Esophagus squamous epithelium (tissue), 5 donors: Measurements from ENCODE around the gene SPP1. TPM values are rescaled to one million over a fixed set of nuclear protein-coding genes. Genes with fewer than 3 reads are reported as not detected.

Experiments used
- DNase-seq: peaks from one replicate; lab custom pipeline; 2025; lab: John Stamatoyannopoulos, UW
- H3K27ac ChIP-seq, 4 donors: fragments of 200-600 bp; sonication (generic); one replicate each; pipeline ENCODE4 v1.5.1; 2016 to 2019; ENCODE audit warnings: mild to moderate bottlenecking in 1 of 4
- H3K27me3 ChIP-seq, 4 donors: fragments of 200-600 bp; sonication (generic); 1 replicate in 3 of 4; 2 replicates in 1 of 4; pipeline versions ENCODE4 v1.5.1 to v1.6.0; 2017 to 2021; ENCODE audit warnings: antibody characterized with exemption in 1 of 4
- H3K36me3 ChIP-seq, 3 donors: fragments of 200-600 bp; sonication (generic); one replicate each; pipeline ENCODE4 v1.5.1; 2016 to 2019
- H3K4me1 ChIP-seq, 3 donors: fragments of 200-600 bp; sonication (generic); one replicate each; pipeline ENCODE4 v1.5.1; 2017 to 2019
- H3K4me3 ChIP-seq, 4 donors: fragments of 200-600 bp; sonication (generic); 1 replicate in 3 of 4; 2 replicates in 1 of 4; pipeline ENCODE4 v1.5.1; 2016 to 2019; ENCODE audit warnings: mild to moderate bottlenecking in 2 of 4, moderate library complexity in 1 of 4
- H3K9me3 ChIP-seq, 3 donors: fragments of 200-600 bp; sonication (generic); one replicate each; pipeline ENCODE4 v1.5.1; 2016 to 2019
- POLR2A ChIP-seq, 4 donors: fragments of 450-650 bp; IDR thresholded peaks; one replicate each; pipeline ENCODE4 v1.6.1; 2017; ENCODE audit warnings: antibody characterized with exemption in 4 of 4, mild to moderate bottlenecking in 4 of 4, moderate library complexity in 3 of 4
- WGBS, 2 donors: methylation state at CpG; one replicate each; pipeline ENCODE4 v1.1.5; 2018; 5-methylcytosine and 5-hydroxymethylcytosine counted together
- intact Hi-C: fragments of 100-400 bp; cut with DNase I; formaldehyde crosslinking; loops from one replicate; pipeline ENCODE4 v1.15.0; 2022
- total RNA-seq, 4 donors: library from RNA; depleted of rRNA; stranded (reverse); fragments of >200 nt; gene quantifications; one replicate each; pipeline ENCODE4 v1.1.0, GENCODE V29; 2016
- TF ChIP-seq, protein P1 (sequence below), 6 experiments: fragments of 450-650 bp in 4 of 6; fragments of 200-600 bp in 2 of 6; sonication (generic) in 2 of 6; IDR thresholded peaks; one replicate each; pipeline ENCODE4 v1.5.1; 2016 to 2019; ENCODE audit warnings: antibody characterized with exemption in 6 of 6, mild to moderate bottlenecking in 4 of 6, moderate library complexity in 4 of 6
- donor health status: DM: yes; HTN: yes; CAD: no.

Gene SPP1
- total RNA-seq, 4 donors from 2014 or later = 0.15 to 4.0 (median 2.5) TPM

DNA sequence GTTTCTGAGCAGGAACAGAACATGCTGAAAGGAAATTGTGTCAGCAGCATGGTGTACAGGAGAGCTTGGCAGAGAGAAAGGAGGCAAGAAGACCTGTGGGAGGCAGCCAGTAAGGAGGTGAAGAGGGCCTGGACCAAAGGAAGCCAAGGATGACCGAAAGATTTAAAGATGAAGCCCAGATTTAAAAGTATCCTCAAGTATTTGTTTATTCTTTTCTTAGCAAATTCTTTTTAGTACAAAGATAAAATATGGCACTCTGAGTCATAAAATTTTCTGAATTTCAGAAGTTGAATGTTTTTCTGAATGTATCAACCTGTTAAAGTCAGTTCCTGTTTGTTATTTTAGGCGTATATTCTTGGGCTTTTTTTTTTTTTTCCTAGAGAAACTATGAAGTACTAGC lies 35.5 kb downstream of the SPP1 start:
- TF ChIP-seq, protein P1, sequence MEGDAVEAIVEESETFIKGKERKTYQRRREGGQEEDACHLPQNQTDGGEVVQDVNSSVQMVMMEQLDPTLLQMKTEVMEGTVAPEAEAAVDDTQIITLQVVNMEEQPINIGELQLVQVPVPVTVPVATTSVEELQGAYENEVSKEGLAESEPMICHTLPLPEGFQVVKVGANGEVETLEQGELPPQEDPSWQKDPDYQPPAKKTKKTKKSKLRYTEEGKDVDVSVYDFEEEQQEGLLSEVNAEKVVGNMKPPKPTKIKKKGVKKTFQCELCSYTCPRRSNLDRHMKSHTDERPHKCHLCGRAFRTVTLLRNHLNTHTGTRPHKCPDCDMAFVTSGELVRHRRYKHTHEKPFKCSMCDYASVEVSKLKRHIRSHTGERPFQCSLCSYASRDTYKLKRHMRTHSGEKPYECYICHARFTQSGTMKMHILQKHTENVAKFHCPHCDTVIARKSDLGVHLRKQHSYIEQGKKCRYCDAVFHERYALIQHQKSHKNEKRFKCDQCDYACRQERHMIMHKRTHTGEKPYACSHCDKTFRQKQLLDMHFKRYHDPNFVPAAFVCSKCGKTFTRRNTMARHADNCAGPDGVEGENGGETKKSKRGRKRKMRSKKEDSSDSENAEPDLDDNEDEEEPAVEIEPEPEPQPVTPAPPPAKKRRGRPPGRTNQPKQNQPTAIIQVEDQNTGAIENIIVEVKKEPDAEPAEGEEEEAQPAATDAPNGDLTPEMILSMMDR (IDR thresholded peaks at IDR 0.05) = no peak
- Histone ChIP-seq H3K36me3 (no peaks in the 10 kb centered on the region), H3K27ac (peak overlapping the region in 2 of 4 donors; percentile 1 to 4), H3K4me1 (peaks cover 5 to 79% (median 28%) of the 10 kb centered on the region in 3 donors), H3K27me3 (no peaks in the 10 kb centered on the region), H3K9me3 (no peaks in the 10 kb centered on the region), H3K4me3 (peak overlapping the region in 1 of 4 donors; percentile 9)
- intact Hi-C loops = no loop called here
- DNase-seq = no peak
- 46 to 51% methylated on average over 2 of the region's 2 CpGs for WGBS, 2 donors

DNA sequence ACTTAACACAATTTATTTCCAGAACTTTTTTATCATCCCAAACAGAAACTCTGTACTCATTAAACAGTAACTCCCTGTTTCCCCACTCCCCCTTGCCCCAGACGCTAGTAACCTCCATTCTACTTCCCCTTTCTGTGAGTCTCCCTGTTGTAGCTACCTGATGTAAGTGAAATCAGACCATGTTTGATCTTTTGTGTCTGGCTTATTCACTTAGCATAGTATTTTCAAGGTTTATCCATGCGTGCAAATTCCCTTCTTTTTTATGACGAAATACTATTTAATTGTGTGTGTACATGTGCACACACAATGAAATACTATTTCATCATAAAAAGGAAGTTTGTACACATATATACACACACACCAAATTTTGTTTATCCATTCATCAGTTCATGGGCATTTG lies 37.1 kb downstream of the SPP1 start:
- Histone ChIP-seq H3K27ac (no peak overlapping the region), H3K27me3 (no peaks in the 10 kb centered on the region), H3K36me3 (no peaks in the 10 kb centered on the region), H3K9me3 (no peaks in the 10 kb centered on the region), H3K4me1 (peaks cover 5 to 87% (median 35%) of the 10 kb centered on the region in 3 donors), H3K4me3 (no peak overlapping the region)
- 58 to 70% methylated on average over 3 of the region's 3 CpGs for WGBS, 2 donors
- TF ChIP-seq, protein P1 (IDR thresholded peaks at IDR 0.05) = no peak
- no peak for TF ChIP-seq POLR2A (IDR thresholded peaks at IDR 0.05)
- intact Hi-C loops = no loop called here
- DNase-seq = no peak

DNA sequence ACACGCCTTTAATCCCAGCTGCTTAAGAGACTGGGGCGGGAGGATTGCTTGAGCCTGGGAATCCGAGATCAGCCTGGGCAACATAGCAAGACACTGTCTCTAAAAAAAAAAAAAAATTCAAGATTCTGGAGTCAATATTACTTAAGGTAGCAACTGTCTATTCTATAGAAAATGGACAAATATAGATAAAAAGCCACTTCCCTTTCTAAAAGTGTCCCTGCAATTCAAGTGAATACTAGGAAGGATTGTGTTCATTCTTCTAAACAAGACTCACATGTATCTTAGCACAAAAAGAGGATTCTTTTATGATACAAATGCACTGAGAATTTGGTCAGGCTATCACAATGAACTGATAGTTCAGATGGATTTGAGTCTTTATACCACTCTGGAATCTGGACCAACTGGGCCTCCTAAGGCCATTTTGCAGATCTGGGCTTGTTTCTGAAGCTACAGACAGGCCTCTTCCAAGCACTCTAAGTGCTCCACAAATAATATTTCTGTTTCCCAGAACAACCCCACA lies 38.9 kb downstream of the SPP1 start:
- H3K4me3 ChIP-seq = no peak overlapping the region
- no peak for TF ChIP-seq POLR2A (IDR thresholded peaks at IDR 0.05)
- TF ChIP-seq, protein P1 (IDR thresholded peaks at IDR 0.05) = no peak
- peaks cover 5 to 93% (median 35%) of the 10 kb centered on the region in 3 donors for H3K4me1 ChIP-seq
- no peaks in the 10 kb centered on the region for H3K9me3 ChIP-seq
- WGBS, 2 donors = 64 to 65% methylated on average over 3 of the region's 3 CpGs
- H3K27me3 ChIP-seq = no peaks in the 10 kb centered on the region
- H3K27ac ChIP-seq = no peak overlapping the region
- intact Hi-C loops = no loop called here
- peaks cover 0 to 2% (median 0%) of the 10 kb centered on the region in 3 donors for H3K36me3 ChIP-seq
- DNase-seq = no peak

DNA sequence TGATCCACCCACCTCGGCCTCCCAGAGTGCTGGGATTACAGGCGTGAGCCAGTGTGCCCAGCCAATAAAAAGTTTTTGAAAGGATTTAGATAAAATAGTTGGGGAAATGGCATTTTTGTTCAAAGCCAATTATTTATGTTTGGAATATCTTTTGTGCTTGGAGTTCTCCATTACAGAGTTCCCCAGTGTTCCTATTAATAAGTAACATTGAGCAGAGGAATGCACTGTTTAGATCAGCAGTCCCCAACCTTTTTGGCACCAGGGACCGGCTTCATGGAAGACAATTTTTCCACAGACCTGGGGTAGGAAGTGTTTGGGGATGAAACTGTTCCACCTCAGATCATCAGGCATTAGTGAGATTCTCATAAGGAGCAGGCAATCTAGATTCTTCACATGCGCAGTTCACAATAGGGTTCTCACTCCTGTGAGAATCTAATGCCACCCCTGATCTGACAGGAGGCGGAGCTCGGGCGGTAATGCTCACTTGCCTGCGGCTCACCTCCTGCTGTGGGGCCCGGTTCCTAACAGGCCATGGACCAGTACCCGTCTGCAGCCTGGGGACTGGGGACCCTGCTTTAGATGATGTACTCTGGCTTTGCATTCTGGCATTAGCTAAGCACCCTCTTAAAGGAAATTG lies 40.3 kb downstream of the SPP1 start:
- Histone ChIP-seq H3K4me3 (no peak overlapping the region), H3K4me1 (peaks cover 1 to 80% (median 28%) of the 10 kb centered on the region in 3 donors), H3K27ac (peak overlapping the region in 3 of 4 donors; percentile 41 to 84 (median 80)), H3K9me3 (no peaks in the 10 kb centered on the region), H3K36me3 (peaks cover 0 to 15% (median 0%) of the 10 kb centered on the region in 3 donors), H3K27me3 (no peaks in the 10 kb centered on the region)
- DNase-seq = no peak
- intact Hi-C loops = no loop called here
- 85 to 96% methylated on average over 9 of the region's 10 CpGs for WGBS, 2 donors
- TF ChIP-seq, protein P1 (IDR thresholded peaks at IDR 0.05) = no peak
- no peak for TF ChIP-seq POLR2A (IDR thresholded peaks at IDR 0.05)

DNA sequence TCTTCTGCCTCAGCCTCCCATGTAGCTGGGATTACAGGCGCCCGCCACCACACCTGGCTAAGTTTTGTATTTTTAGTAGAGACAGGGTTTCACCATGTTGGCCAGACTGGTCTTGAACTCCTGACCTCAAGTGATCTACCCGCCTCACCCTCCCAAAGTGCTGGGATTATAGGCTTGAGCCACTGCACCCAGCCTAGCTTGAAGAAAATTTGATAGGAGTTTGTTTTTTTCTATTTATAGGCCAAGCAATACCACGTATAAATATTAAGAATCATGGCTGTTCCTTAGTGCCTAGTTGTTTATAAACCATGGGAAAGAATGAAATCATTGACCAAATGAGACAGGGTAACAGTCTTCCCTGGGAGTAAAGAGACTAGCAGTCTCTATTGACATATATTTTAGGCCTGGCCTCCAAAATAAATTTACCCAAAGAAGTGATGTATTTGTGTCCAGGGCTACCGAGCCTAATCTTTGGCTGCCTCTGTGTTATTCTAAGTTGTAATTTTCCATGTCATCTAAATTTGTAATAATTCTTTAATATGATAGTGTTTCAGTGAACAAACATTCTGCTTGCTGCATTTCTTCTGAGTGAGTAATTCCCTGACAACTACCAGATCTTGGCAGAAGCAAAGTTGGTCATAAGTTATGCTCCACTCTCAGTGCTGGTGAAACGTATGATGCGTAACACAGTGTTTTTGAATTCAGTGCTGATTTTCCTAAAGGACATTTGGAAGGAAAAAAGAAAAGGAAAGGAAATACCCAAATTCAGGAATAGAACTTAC lies 42.2 kb downstream of the SPP1 start:
- H3K4me1 ChIP-seq = peaks cover 0 to 74% (median 25%) of the 10 kb centered on the region in 3 donors
- WGBS, 2 donors = 60 to 64% methylated on average over 7 of the region's 7 CpGs
- peak overlapping the region; percentile 45 to 89 (median 82) for H3K27ac ChIP-seq
- H3K4me3 ChIP-seq = no peak overlapping the region
- no peaks in the 10 kb centered on the region for H3K9me3 ChIP-seq
- TF ChIP-seq, protein P1 (IDR thresholded peaks at IDR 0.05) = no peak
- no peak for TF ChIP-seq POLR2A (IDR thresholded peaks at IDR 0.05)
- peaks cover 0 to 28% (median 0%) of the 10 kb centered on the region in 3 donors for H3K36me3 ChIP-seq
- H3K27me3 ChIP-seq = no peaks in the 10 kb centered on the region
- no peak for DNase-seq
- intact Hi-C loops = no loop called here
